Keratinocyte (primary cell): ENCODE measurements around the gene GRM7. TPM values are rescaled to one million over a fixed set of nuclear protein-coding genes. Genes with fewer than 3 reads are reported as not detected.

ENCODE experiments used
- DNase-seq: peaks from one replicate; pipeline ENCODE4 v3.0.0-alpha.2; 2011; ENCODE audit warnings: low read depth, missing footprints, low spot score
- FAIRE-seq: peaks from 2 replicates; lab custom pipeline; 2011; peaks lifted over from hg19 to GRCh38; lab: Jason Lieb, UNC
- H2AFZ ChIP-seq: 2 replicates; pipeline ENCODE4 v1.6.0; 2012; ENCODE audit warnings: low read length, control low read depth, inconsistent platforms; ENCODE audit not compliant: control insufficient read depth
- H3K27ac ChIP-seq: 2 replicates; pipeline ENCODE4 v1.5.1; 2011; ENCODE audit warnings: low read length; ENCODE audit not compliant: control insufficient read depth, insufficient read depth
- H3K27me3 ChIP-seq: 3 replicates; pipeline ENCODE4 v1.6.0; 2011; ENCODE audit warnings: low read length; ENCODE audit not compliant: control insufficient read depth, insufficient read depth; ENCODE audit errors: extremely low read depth
- H3K36me3 ChIP-seq, 2 experiments: 2 replicates in 1 of 2; 3 replicates in 1 of 2; pipeline ENCODE4 v1.5.1; 2011; ENCODE audit warnings: low read length in 2 of 2, mild to moderate bottlenecking in 1 of 2; ENCODE audit not compliant: control insufficient read depth in 2 of 2, insufficient read depth in 2 of 2; ENCODE audit errors: extremely low read depth in 1 of 2
- H3K4me1 ChIP-seq: 3 replicates; pipeline ENCODE4 v1.5.1; 2011; ENCODE audit warnings: low read length; ENCODE audit not compliant: control insufficient read depth, insufficient read depth; ENCODE audit errors: extremely low read depth
- H3K4me2 ChIP-seq: 3 replicates; pipeline ENCODE4 v1.6.0; 2011; ENCODE audit warnings: low read depth, low read length; ENCODE audit not compliant: control insufficient read depth, insufficient read depth; ENCODE audit errors: extremely low read depth
- H3K4me3 ChIP-seq, 3 experiments: fragments of 200-600 bp in 1 of 3; sonication (generic) in 1 of 3; 2 replicates in 2 of 3; 3 replicates in 1 of 3; pipeline ENCODE4 v1.5.1; 2011 to 2016; ENCODE audit warnings: low read length in 3 of 3, mild to moderate bottlenecking in 3 of 3, control low read depth in 2 of 3, inconsistent platforms in 1 of 3, low read depth in 1 of 3, mixed read lengths in 1 of 3, mixed run types in 1 of 3, moderate library complexity in 1 of 3; ENCODE audit not compliant: control insufficient read depth in 2 of 3, insufficient read depth in 2 of 3; ENCODE audit errors: extremely low read depth in 1 of 3
- H3K79me2 ChIP-seq: 2 replicates; pipeline ENCODE4 v1.6.0; 2012; ENCODE audit warnings: low read length; ENCODE audit not compliant: control insufficient read depth, insufficient read depth
- H3K9ac ChIP-seq: 3 replicates; pipeline ENCODE4 v1.6.0; 2011; ENCODE audit warnings: low read length; ENCODE audit not compliant: control insufficient read depth, insufficient read depth; ENCODE audit errors: extremely low read depth
- H3K9me1 ChIP-seq: 3 replicates; pipeline ENCODE4 v1.6.0; 2011; ENCODE audit warnings: low read length; ENCODE audit not compliant: control insufficient read depth, insufficient read depth; ENCODE audit errors: extremely low read depth
- H3K9me3 ChIP-seq: 2 replicates; pipeline ENCODE4 v1.5.1; 2012; ENCODE audit warnings: low read depth, low read length; ENCODE audit not compliant: control insufficient read depth
- H4K20me1 ChIP-seq: 3 replicates; pipeline ENCODE4 v1.6.0; 2011; ENCODE audit warnings: low read length; ENCODE audit not compliant: control insufficient read depth, insufficient read depth; ENCODE audit errors: extremely low read depth
- CTCF ChIP-seq, 3 experiments: IDR thresholded peaks in 1 of 3; conservative IDR thresholded peaks in 1 of 3; optimal IDR thresholded peaks in 1 of 3; 2 replicates in 2 of 3; 3 replicates in 1 of 3; pipeline versions ENCODE3 to v1.5.1; 2011; ENCODE audit warnings: low read length in 3 of 3, mild to moderate bottlenecking in 3 of 3, moderate library complexity in 2 of 3, control low read depth in 1 of 3, inconsistent platforms in 1 of 3; ENCODE audit not compliant: insufficient read depth in 2 of 3; ENCODE audit errors: extremely low read depth in 1 of 3
- EZH2 ChIP-seq: IDR thresholded peaks from one replicate; pipeline ENCODE4 v1.6.1; 2012; ENCODE audit warnings: inconsistent platforms, mild to moderate bottlenecking, low read length, moderate library complexity
- dilution Hi-C: fragments of 300-500 bp; cut with MboI; formaldehyde crosslinking; loops from one replicate; pipeline ENCODE4 v1.7.0; 2020; ENCODE audit warnings: low sequenced_read_pairs; ENCODE audit not compliant: extremely low pct_ligation_motif_present
- polyA plus RNA-seq, 5 experiments: library from polyadenylated mRNA; depleted of rRNA in 3 of 5; stranded (reverse) in 3 of 5; stranded (forward) in 1 of 5; unstranded in 1 of 5; fragments of >200 nt; gene quantifications; 1 replicate in 1 of 5; 2 replicates in 3 of 5; 3 replicates in 1 of 5; pipeline versions ENCODE4 v1.2.1 to v1.2.3, GENCODE V29; 2011 to 2012; ENCODE audit warnings: missing spikeins in 2 of 5, low read depth in 1 of 5, low replicate concordance in 1 of 5

Gene GRM7
- polyA plus RNA-seq, 1 donor (not counting 4 experiments of a cell fraction or from before 2014, with no cell fraction given) = not detected

GRCh38 chr3:7306901-7307300, 446.0 kb downstream of the GRM7 start:
- TF ChIP-seq EZH2 = no peak
- TF ChIP-seq CTCF (optimal IDR thresholded peaks at IDR 0.05 in 1 of 3, IDR thresholded peaks at IDR 0.05 in 1 of 3, conservative IDR thresholded peaks at IDR 0.05 in 1 of 3; ENCODE audit: extremely low read depth in 1 of 3, insufficient read depth in 2 of 3, low read length in 3 of 3) = no peak
- no peak overlapping the region for H3K9ac ChIP-seq
- no peak overlapping the region for H3K4me2 ChIP-seq
- FAIRE-seq (no peak), DNase-seq (no peak)
- no peak overlapping the region for H2AFZ ChIP-seq
- no peaks in the 10 kb centered on the region for H3K27me3 ChIP-seq
- no peaks in the 10 kb centered on the region for H4K20me1 ChIP-seq
- H3K27ac ChIP-seq = no peak overlapping the region
- dilution Hi-C loops = no loop called here
- H3K9me1 ChIP-seq = no peaks in the 10 kb centered on the region
- H3K4me1 ChIP-seq = peaks cover 2% of the 10 kb centered on the region
- H3K36me3 ChIP-seq = no peaks in the 10 kb centered on the region
- H3K79me2 ChIP-seq = no peaks in the 10 kb centered on the region
- H3K4me3 ChIP-seq = no peak overlapping the region
- H3K9me3 ChIP-seq = no peaks in the 10 kb centered on the region

GRCh38 chr3:7307410-7307809, 446.5 kb downstream of the GRM7 start:
- H3K36me3 ChIP-seq = no peaks in the 10 kb centered on the region
- no peak for TF ChIP-seq CTCF (optimal IDR thresholded peaks at IDR 0.05 in 1 of 3, IDR thresholded peaks at IDR 0.05 in 1 of 3, conservative IDR thresholded peaks at IDR 0.05 in 1 of 3; ENCODE audit: extremely low read depth in 1 of 3, insufficient read depth in 2 of 3, low read length in 3 of 3)
- TF ChIP-seq EZH2 = no peak
- H3K9me3 ChIP-seq = no peaks in the 10 kb centered on the region
- no peaks in the 10 kb centered on the region for H4K20me1 ChIP-seq
- H3K27me3 ChIP-seq = no peaks in the 10 kb centered on the region
- no peak overlapping the region for H3K9ac ChIP-seq
- H3K4me3 ChIP-seq = no peak overlapping the region
- H3K79me2 ChIP-seq = no peaks in the 10 kb centered on the region
- no peak for FAIRE-seq
- DNase-seq = no peak
- no peak overlapping the region for H2AFZ ChIP-seq
- H3K9me1 ChIP-seq = no peaks in the 10 kb centered on the region
- H3K4me1 ChIP-seq = peaks cover 2% of the 10 kb centered on the region
- dilution Hi-C loops = no loop called here
- no peak overlapping the region for H3K27ac ChIP-seq
- no peak overlapping the region for H3K4me2 ChIP-seq
